GM18511 (cell line): ENCODE results near the gene DOCK1.
"Not testable (repeated sequence)": the region's sequence is repeated elsewhere in the genome, so short reads cannot be mapped to it uniquely, and the experiment has no call there.

Source experiments
- ATAC-seq: cut with Tn5 transposase; IDR thresholded peaks from one replicate; pipeline ENCODE4 v1.9.1; 2021; ENCODE audit warnings: mild to moderate bottlenecking, moderate library complexity; ENCODE audit not compliant: unreplicated experiment

The DOCK1 gene

GRCh38 chr10:126902157-126902556 lies 3.1 kb upstream of the DOCK1 start:
- no peak for ATAC-seq

DNA sequence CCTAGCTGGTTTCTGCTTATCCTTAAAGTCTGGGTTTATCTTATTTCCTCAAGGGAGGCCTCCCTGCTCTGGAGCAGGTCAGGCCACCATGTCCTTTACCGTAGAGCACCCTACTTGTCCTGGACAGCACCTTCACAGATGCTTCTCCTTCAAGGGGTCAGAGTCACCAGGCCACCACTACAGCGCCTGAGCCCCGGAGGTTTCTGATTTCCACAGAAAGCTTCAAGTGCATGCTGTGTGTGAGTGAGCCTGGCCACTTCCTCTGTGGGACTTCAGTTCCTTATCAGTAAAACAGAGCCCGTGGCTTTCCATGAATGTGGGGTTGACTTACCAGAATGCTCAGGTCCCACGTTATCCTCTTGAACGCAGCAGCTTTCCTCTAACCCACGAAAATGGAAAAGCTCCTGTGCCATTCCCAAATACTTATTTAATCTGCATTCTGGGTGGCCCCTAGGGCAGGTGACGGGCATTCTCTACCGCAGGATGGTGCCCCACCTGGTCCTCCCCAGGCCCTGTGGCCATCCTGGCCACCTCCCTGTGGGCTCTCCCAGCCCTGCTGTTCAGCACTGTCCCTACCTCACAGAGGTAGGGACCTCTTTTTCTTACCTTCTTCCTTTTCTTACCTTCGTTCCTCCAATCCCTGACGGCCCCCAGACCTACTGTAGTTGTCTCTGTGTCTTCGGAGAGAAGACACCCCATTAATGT lies 1.4 kb upstream of the DOCK1 start:
- no peak for ATAC-seq

DNA sequence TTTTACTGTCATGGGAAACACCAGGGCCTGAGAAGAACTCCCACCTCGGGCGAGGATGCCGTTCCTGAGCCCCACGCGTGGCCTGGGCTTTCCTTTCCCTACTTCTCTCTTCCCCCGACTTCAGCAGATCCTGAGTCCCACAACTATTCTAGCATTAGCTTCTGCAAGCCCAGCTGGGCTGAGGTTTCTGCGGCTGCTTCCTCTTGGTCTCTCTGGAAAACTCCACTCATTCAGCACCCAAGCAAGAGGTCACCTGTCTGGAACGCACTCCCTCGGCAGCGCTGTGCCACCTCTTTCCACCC lies 761 bp upstream of the DOCK1 start:
- no peak for ATAC-seq

DNA sequence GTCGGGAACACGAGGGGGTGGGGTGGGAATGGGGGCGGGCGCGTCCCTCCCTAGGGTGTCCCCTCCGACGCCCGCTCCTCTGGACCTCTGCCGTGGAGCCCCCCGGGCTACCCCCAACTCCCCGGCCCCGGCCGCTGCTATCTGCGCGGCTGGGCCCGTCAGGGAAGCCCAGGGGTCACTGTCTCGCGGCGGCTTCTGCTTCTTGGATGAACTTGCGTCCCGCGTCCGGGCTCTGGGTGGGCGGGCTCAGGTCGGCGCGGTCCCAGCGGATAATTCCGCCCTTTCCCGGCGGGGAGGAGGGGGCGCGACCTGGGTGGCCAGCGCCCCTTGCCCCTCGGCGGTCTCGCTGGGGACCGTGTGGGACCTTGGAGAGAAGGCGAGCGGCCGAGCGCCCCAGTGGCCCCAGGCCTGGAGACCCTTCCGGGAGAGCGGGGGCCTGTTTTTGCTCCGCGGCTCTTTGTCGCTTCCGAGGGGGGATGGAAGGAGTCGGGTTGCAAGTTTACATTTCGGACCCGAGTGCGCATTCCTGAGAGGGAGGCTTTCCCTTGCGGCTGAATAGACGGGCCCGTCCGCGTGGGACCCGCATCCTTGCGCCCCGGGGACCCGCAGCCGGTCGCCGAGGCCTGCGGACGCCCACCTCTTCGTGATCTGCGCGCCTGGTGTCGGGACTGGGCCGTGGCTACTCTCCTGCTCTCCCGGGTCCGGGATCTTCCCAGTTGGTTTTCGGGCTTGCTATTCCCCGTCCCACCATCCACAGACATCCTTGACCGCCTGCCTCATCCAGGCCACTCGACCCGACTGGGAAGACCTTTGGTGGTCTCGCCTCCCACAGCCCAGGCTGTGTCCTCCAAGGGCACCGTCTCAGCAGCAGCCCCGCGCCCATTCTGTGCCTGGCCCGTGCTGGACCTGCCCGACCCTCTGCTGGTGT lies 812 bp downstream of the DOCK1 start:
- ATAC-seq: no peak

GRCh38 chr10:126906704-126907422 lies 1.6 kb downstream of the DOCK1 start:
- no peak for ATAC-seq

DNA sequence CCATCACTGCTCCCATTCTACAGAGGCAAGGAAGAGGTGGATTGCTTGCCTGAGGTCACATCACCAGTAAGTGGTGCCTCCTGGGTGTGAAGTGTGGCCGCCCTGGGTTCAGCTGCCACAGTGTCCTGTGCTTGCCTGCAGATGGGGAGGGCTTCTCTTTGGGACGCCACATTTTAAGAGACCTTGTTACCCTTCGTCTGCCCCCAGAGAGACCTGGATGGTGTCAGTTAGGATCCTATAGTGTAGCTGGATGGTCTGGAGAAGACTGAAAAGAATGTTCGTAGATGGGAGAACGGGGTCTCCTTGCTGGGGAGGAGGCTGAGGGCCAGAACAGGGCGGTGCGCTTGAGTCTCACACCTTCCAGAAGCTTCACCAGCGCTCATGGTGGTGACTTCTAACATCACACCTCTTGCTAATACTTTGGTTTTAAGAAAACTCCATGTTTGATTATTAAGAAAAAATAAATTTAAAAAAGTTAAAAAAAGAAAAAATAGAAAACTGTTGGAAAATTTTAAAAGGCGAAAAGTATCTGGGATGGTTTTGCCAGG lies 2.3 kb downstream of the DOCK1 start:
- ATAC-seq: no peak

- no peak for ATAC-seq
Measured at GRCh38 chr10:126908225-126908624, 3.0 kb downstream of the DOCK1 start.

GRCh38 chr10:126908729-126909128 lies 3.5 kb downstream of the DOCK1 start:
- no peak for ATAC-seq

DNA sequence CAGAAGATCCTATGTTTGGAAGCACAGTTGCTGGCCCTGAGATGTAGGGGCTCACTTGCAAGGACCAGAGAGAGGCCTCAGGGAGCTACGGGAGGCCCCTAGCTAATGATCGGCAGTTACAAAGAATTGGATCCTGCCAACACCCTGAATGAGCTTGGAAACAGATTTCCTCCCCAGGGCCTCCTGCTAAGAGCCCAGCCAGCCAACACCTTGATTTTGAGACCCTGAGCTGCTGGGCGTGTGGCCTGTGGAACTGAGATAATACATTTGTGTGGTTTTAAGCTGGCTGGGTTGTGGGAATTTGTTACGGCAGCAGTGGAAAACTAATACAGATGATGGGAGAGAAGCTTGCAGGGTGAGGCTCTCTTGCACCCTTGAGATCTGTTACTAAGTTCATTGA lies 3.9 kb downstream of the DOCK1 start:
- no peak for ATAC-seq

GRCh38 chr10:126910196-126910595 lies 5.0 kb downstream of the DOCK1 start:
- no peak for ATAC-seq

- ATAC-seq: no peak
Measured at GRCh38 chr10:126910798-126911197, 5.6 kb downstream of the DOCK1 start.

GRCh38 chr10:126911301-126911700 lies 6.1 kb downstream of the DOCK1 start:
- no peak for ATAC-seq

GRCh38 chr10:126913316-126913715 lies 8.1 kb downstream of the DOCK1 start:
- no peak for ATAC-seq

- ATAC-seq: no peak
Measured at GRCh38 chr10:126914561-126914960, 9.3 kb downstream of the DOCK1 start.

- ATAC-seq: not testable (repeated sequence)
Measured at GRCh38 chr10:126916952-126917351, 11.7 kb downstream of the DOCK1 start.

DNA sequence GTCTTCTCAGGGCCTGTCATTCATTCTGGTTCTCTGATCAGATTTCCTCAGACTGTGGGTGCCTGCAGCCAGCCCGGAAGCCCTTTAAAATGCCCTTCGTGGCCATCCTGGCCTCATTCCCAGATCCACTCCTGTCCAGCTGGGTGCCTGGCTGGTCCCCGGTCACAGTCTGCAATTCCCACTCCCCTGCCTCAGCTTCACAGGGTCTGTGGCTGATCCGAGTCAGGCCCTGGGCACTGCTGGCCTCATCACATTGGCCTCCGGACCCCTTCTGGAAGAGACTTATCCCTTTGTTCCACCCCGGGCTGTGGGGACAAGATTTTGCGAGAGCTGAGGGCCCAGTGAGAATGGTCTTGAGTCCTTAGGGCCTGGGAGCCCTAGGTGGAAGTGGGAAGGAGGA lies 12.1 kb downstream of the DOCK1 start:
- no peak for ATAC-seq

- ATAC-seq: no peak
Measured at GRCh38 chr10:126917975-126918908, 13.0 kb downstream of the DOCK1 start.

DNA sequence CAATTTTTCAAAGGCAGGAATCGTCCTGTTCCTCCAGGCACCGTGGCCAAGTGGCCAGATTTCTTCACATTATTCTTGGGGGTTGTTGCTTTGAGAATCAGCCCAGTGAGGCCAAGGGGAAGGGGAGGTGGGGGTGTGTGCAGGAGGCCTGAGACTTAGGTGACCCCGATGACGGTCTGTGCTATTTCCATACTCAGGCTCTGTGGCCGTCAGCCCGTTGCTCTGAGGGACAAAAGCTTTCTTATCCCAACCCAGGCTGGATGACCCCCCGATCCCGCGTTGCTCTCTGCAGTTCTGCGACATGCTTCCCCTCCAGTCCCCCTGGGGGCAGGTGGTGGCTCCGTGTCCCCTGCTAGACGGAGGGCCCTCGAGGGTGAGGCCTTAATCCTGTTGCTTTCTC lies 14.2 kb downstream of the DOCK1 start:
- ATAC-seq: no peak

DNA sequence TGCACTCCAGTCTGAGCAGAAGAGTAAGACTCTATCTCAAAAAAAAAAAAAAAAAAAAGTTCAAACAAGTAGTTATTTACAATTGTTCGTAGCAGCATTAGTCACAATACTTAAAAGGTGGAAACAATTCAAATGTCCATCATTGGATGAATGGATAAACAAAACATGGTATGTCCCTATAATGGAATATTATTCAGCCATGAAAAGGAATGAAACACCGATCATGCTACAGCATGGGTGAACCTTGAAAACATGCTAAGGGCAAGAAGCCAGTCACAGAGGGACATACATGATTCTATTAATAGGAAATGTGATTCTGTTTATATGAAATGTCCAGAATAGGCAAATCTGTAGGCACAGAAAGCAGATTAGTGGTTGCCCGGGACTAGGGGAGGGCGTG lies 15.9 kb downstream of the DOCK1 start:
- no peak for ATAC-seq

GRCh38 chr10:126921974-126922525 lies 16.8 kb downstream of the DOCK1 start:
- ATAC-seq: no peak
